OCI-LY3 (cell line): ENCODE data around the gene TPBGL.

ENCODE experiments used
- H2AFZ ChIP-seq: fragments of 200-600, 300-600 bp; shearing (Covaris generic); 2 replicates; pipeline ENCODE4 v1.6.0; 2014; ENCODE audit warnings: antibody characterized with exemption, low read depth, low read length
- H3K27ac ChIP-seq: fragments of 200-600, 300-600 bp; sonication (generic); 2 replicates; pipeline ENCODE4 v1.5.1; 2014; ENCODE audit warnings: mild to moderate bottlenecking, low read length, moderate library complexity, mixed read lengths
- H3K27me3 ChIP-seq: fragments of 200-600, 300-600 bp; sonication (generic); 2 replicates; pipeline ENCODE4 v1.6.1; 2014; ENCODE audit warnings: low read depth, low read length, mixed read lengths
- H3K36me3 ChIP-seq: fragments of 200-600, 300-600 bp; sonication (generic); replicated peaks from 2 replicates; pipeline ENCODE3; 2014; ENCODE audit warnings: low read depth, low read length, mixed read lengths
- H3K4me1 ChIP-seq: fragments of 300-600, 200-600 bp; sonication (generic); 2 replicates; pipeline ENCODE4 v1.6.1; 2014; ENCODE audit warnings: low read length, mixed read lengths
- H3K4me2 ChIP-seq: fragments of 200-600, 300-600 bp; sonication (generic); 2 replicates; pipeline ENCODE4 v1.6.1; 2014; ENCODE audit warnings: low read length, mixed read lengths
- H3K4me3 ChIP-seq: fragments of 300-600, 200-600 bp; sonication (generic); 2 replicates; pipeline ENCODE4 v1.5.1; 2014; ENCODE audit warnings: antibody characterized with exemption, mild to moderate bottlenecking, low read length, moderate library complexity
- H3K79me2 ChIP-seq: fragments of 300-600, 200-600 bp; shearing (Covaris generic); 2 replicates; pipeline ENCODE4 v1.6.1; 2014; ENCODE audit warnings: mild to moderate bottlenecking, low read length, mixed read lengths
- H3K9ac ChIP-seq: fragments of 300-600, 200-600 bp; shearing (Covaris generic); 2 replicates; pipeline ENCODE4 v1.6.0; 2014; ENCODE audit warnings: mild to moderate bottlenecking, low read length, moderate library complexity
- H3K9me3 ChIP-seq: fragments of 200-600, 300-600 bp; shearing (Covaris generic); 2 replicates; pipeline ENCODE4 v1.6.1; 2014; ENCODE audit warnings: low read length, mixed read lengths; ENCODE audit not compliant: insufficient read depth
- H4K20me1 ChIP-seq: fragments of 200-600, 300-600 bp; sonication (generic); 2 replicates; pipeline ENCODE4 v1.6.1; 2016; ENCODE audit warnings: low read length, mixed read lengths; ENCODE audit not compliant: insufficient read depth
- EZH2phosphoT487 ChIP-seq: fragments of 200-600 bp; shearing (Covaris generic); IDR thresholded peaks from 2 replicates; pipeline ENCODE4 v1.6.1; 2018; ENCODE audit warnings: antibody characterized with exemption, mixed run types, low read depth
- TF ChIP-seq, protein P1 (sequence below): fragments of 200-600, 300-600 bp; sonication (generic); IDR thresholded peaks from 2 replicates; pipeline ENCODE4 v1.5.1; 2014; ENCODE audit warnings: antibody characterized with exemption, low read length, low read depth

TPBGL gene

DNA sequence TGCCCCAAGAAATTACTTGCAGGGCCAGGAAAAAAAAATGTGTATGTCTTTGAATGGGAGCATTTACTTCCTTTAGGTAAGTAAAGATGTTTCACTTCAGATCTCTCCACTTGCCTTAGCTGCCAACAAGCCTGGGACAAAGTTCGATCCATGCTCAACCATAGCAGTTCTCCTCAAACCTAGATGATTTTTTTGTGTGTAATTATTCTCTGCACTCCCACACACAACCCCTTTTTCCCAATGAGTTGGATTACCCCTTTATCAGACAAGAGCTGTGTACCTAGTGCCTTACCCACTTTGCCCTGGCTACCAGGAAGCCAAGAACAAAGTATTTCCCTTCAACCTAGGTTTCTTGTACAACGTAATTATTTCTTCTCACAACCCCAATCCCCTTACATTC lies 35.6 kb downstream of the TPBGL start:
- no peaks in the 10 kb centered on the region for H3K9me3 ChIP-seq
- no peaks in the 10 kb centered on the region for H3K36me3 ChIP-seq
- TF ChIP-seq, protein P1, sequence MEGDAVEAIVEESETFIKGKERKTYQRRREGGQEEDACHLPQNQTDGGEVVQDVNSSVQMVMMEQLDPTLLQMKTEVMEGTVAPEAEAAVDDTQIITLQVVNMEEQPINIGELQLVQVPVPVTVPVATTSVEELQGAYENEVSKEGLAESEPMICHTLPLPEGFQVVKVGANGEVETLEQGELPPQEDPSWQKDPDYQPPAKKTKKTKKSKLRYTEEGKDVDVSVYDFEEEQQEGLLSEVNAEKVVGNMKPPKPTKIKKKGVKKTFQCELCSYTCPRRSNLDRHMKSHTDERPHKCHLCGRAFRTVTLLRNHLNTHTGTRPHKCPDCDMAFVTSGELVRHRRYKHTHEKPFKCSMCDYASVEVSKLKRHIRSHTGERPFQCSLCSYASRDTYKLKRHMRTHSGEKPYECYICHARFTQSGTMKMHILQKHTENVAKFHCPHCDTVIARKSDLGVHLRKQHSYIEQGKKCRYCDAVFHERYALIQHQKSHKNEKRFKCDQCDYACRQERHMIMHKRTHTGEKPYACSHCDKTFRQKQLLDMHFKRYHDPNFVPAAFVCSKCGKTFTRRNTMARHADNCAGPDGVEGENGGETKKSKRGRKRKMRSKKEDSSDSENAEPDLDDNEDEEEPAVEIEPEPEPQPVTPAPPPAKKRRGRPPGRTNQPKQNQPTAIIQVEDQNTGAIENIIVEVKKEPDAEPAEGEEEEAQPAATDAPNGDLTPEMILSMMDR: no peak
- no peak for TF ChIP-seq EZH2phosphoT487

GRCh38 chr11:75276686-75277085 lies 36.1 kb downstream of the TPBGL start:
- 0 out of 2 replicates have a peak, but pooled peaks cover 4% of the 10 kb centered on the region for H3K4me1 ChIP-seq
- no peak overlapping the region for H2AFZ ChIP-seq
- H3K27ac ChIP-seq: no peak overlapping the region
- no peak for TF ChIP-seq EZH2phosphoT487
- TF ChIP-seq, protein P1: no peak
- no peak overlapping the region for H3K4me3 ChIP-seq
- H4K20me1 ChIP-seq: no peaks in the 10 kb centered on the region
- H3K9ac ChIP-seq: no peak overlapping the region
- no peaks in the 10 kb centered on the region for H3K9me3 ChIP-seq
- no peak overlapping the region for H3K4me2 ChIP-seq
- H3K79me2 ChIP-seq: no peaks in the 10 kb centered on the region
- H3K36me3 ChIP-seq: no peaks in the 10 kb centered on the region
- peaks cover 9% of the 10 kb centered on the region; the same call in 1 of the 2 replicates for H3K27me3 ChIP-seq

More for the DNA sequence above, 35.6 kb downstream of the TPBGL start:
- H3K4me2 ChIP-seq: no peak overlapping the region
- no peak overlapping the region for H3K4me3 ChIP-seq
- 0 out of 2 replicates have a peak, but pooled peaks cover 4% of the 10 kb centered on the region for H3K4me1 ChIP-seq
- no peaks in the 10 kb centered on the region for H3K79me2 ChIP-seq
- no peak overlapping the region for H2AFZ ChIP-seq
- no peaks in the 10 kb centered on the region for H4K20me1 ChIP-seq
- H3K27ac ChIP-seq: no peak overlapping the region
- no peak overlapping the region for H3K9ac ChIP-seq
- peaks cover 4% of the 10 kb centered on the region; the same call in 1 of the 2 replicates for H3K27me3 ChIP-seq

GRCh38 chr11:75277211-75277805 lies 36.7 kb downstream of the TPBGL start:
- no peak overlapping the region for H3K4me3 ChIP-seq
- H4K20me1 ChIP-seq: no peaks in the 10 kb centered on the region
- no peak overlapping the region for H3K27ac ChIP-seq
- no peak overlapping the region for H2AFZ ChIP-seq
- H3K9me3 ChIP-seq: no peaks in the 10 kb centered on the region
- no peaks in the 10 kb centered on the region for H3K36me3 ChIP-seq
- no peak overlapping the region for H3K9ac ChIP-seq
- H3K4me2 ChIP-seq: no peak overlapping the region
- no peak for TF ChIP-seq EZH2phosphoT487
- TF ChIP-seq, protein P1: no peak
- H3K27me3 ChIP-seq: peaks cover 10% of the 10 kb centered on the region; the same call in 1 of the 2 replicates
- 0 out of 2 replicates have a peak, but pooled peaks cover 3% of the 10 kb centered on the region for H3K4me1 ChIP-seq
- H3K79me2 ChIP-seq: no peaks in the 10 kb centered on the region

GRCh38 chr11:75277991-75278790 lies 37.6 kb downstream of the TPBGL start:
- H2AFZ ChIP-seq: no peak overlapping the region
- H3K9me3 ChIP-seq: no peaks in the 10 kb centered on the region
- peaks cover 10% of the 10 kb centered on the region; the same call in 1 of the 2 replicates for H3K27me3 ChIP-seq
- H4K20me1 ChIP-seq: no peaks in the 10 kb centered on the region
- TF ChIP-seq, protein P1: no peak
- TF ChIP-seq EZH2phosphoT487: no peak
- H3K4me3 ChIP-seq: no peak overlapping the region
- no peaks in the 10 kb centered on the region for H3K36me3 ChIP-seq
- H3K9ac ChIP-seq: no peak overlapping the region
- H3K27ac ChIP-seq: no peak overlapping the region
- H3K4me2 ChIP-seq: no peak overlapping the region
- no peaks in the 10 kb centered on the region for H3K79me2 ChIP-seq
- H3K4me1 ChIP-seq: no peaks in the 10 kb centered on the region
